Stimulated activated CD8-positive, alpha-beta memory T cell treated with anti-CD3 and anti-CD28 coated beads, Interleukin-7, amount 100 ng/mL, for 4 hours (primary cell): ENCODE data around the gene GAS1.

Source experiments
- DNase-seq, 2 donors: peaks; one replicate each; pipeline ENCODE4 v3.0.0-alpha.2; 2020; ENCODE audit warnings: low read depth in 2 of 2

GAS1 gene

GRCh38 chr9:86965636-86966395 is 18.5 kb upstream of the GAS1 start:
- no peak for DNase-seq

- no peak for DNase-seq
These were observed 15.4 kb upstream of the GAS1 start for GRCh38 chr9:86962692-86963091.

GRCh38 chr9:86960938-86961337 is 13.6 kb upstream of the GAS1 start:
- DNase-seq, result no peak

- no peak for DNase-seq
These were observed 10.9 kb upstream of the GAS1 start for GRCh38 chr9:86958203-86958602.

GRCh38 chr9:86955561-86955960 is 8.3 kb upstream of the GAS1 start:
- DNase-seq, result no peak

- no peak for DNase-seq
These were observed 7.7 kb upstream of the GAS1 start for GRCh38 chr9:86955042-86955441.

GRCh38 chr9:86953181-86953580 is 5.9 kb upstream of the GAS1 start:
- DNase-seq, result no peak

- DNase-seq, result peak; percentile 57 to 60
These were observed 996 bp upstream of the GAS1 start for GRCh38 chr9:86948074-86948929.

- peak; percentile 11 to 67 for DNase-seq
These were observed 833 bp downstream of the GAS1 start for GRCh38 chr9:86946201-86947145.

- DNase-seq, result no peak
These were observed 1.5 kb downstream of the GAS1 start for GRCh38 chr9:86945728-86946200.

GRCh38 chr9:86944796-86945727 is 2.2 kb downstream of the GAS1 start:
- DNase-seq, result no peak

GRCh38 chr9:86943201-86944113 is 3.8 kb downstream of the GAS1 start:
- no peak for DNase-seq

- DNase-seq, result no peak
These were observed 4.8 kb downstream of the GAS1 start for GRCh38 chr9:86942281-86943200.

GRCh38 chr9:86941197-86941596 is 6.1 kb downstream of the GAS1 start:
- no peak for DNase-seq

- DNase-seq, result no peak
These were observed 6.5 kb downstream of the GAS1 start for GRCh38 chr9:86940774-86941173.

GRCh38 chr9:86939891-86940290 is 7.4 kb downstream of the GAS1 start:
- no peak for DNase-seq

GRCh38 chr9:86939321-86939720 is 8.0 kb downstream of the GAS1 start:
- DNase-seq, result no peak

- DNase-seq, result no peak
These were observed 8.5 kb downstream of the GAS1 start for GRCh38 chr9:86938780-86939179.
